HepG2 (cell line): Measurements from ENCODE around the gene ETV6. TPM values are rescaled to one million over a fixed set of nuclear protein-coding genes. Genes with fewer than 3 reads are reported as not detected.

Source experiments
- ATAC-seq: fragments of 200-7000 bp; cut with Tn5 transposase; 3 replicates; pipeline ENCODE4 v1.9.1; 2020; ENCODE audit warnings: mild to moderate bottlenecking, moderate library complexity
- BruUV-seq: library from RNA; stranded (reverse); fragments of 400-500 nt; replicated peaks from 2 replicates; lab custom pipeline; 2021; lab: Mats Ljungman, UMichigan
- CTCF ChIA-PET: fragments of 300-600 bp; formaldehyde crosslinking; extraction: SDS; loops from one replicate; lab custom pipeline; 2021; ENCODE audit warnings: low total read pairs, inconsistent platforms, low intra/inter-chr PET ratio; lab: Yijun Ruan, JAX
- POLR2A ChIA-PET: fragments of 350-600 bp; sonication (Branson Sonifier 250); formaldehyde crosslinking; loops from one replicate; lab custom pipeline; 2020; ENCODE audit warnings: antibody characterized with exemption, inconsistent platforms; lab: Yijun Ruan, JAX
- DNase-seq: peaks from one replicate; pipeline ENCODE4 v3.0.0-alpha.2; 2015; ENCODE audit warnings: low spot score
- FAIRE-seq: peaks from 3 replicates; lab custom pipeline; 2011; peaks lifted over from hg19 to GRCh38; lab: Jason Lieb, UNC
- H2AFZ ChIP-seq: one replicate; pipeline ENCODE4 v1.6.1; 2011; ENCODE audit warnings: low read length, inconsistent platforms
- H3K27ac ChIP-seq: fragments of 300-600 bp; 3 replicates; pipeline ENCODE4 v1.8.0; 2011; ENCODE audit warnings: mixed run types, mild to moderate bottlenecking, mixed read lengths, low read length, inconsistent platforms; ENCODE audit not compliant: insufficient read depth; ENCODE audit errors: extremely low read length
- H3K27me3 ChIP-seq, 2 experiments: fragments of 200-600 bp in 1 of 2; 2 replicates in 1 of 2; 3 replicates in 1 of 2; pipeline versions ENCODE4 v1.6.0 to v1.8.0; 2011; ENCODE audit warnings: low read length in 2 of 2, mild to moderate bottlenecking in 2 of 2, moderate library complexity in 2 of 2, inconsistent platforms in 1 of 2; ENCODE audit not compliant: insufficient read depth in 2 of 2, control insufficient read depth in 1 of 2
- H3K36me3 ChIP-seq, 2 experiments: fragments of 200-600 bp in 1 of 2; replicated peaks in 1 of 2; 2 replicates in 1 of 2; 3 replicates in 1 of 2; pipeline versions ENCODE4 v1.5.1 to v1.8.0; 2011; ENCODE audit warnings: low read length in 2 of 2, inconsistent platforms in 1 of 2; ENCODE audit not compliant: insufficient read depth in 2 of 2, control insufficient read depth in 1 of 2
- H3K4me1 ChIP-seq: 2 replicates; pipeline ENCODE4 v1.5.1; 2012; ENCODE audit warnings: low read length, inconsistent platforms; ENCODE audit not compliant: insufficient read depth
- H3K4me2 ChIP-seq: 2 replicates; pipeline ENCODE4 v1.6.0; 2011; ENCODE audit warnings: low read depth, low read length, inconsistent platforms
- H3K4me3 ChIP-seq, 3 experiments: fragments of 200-600 bp in 1 of 3; sonication (generic), shearing (Covaris generic) in 1 of 3; replicated peaks in 1 of 3; 2 replicates each; pipeline ENCODE4 v1.5.1; 2011 to 2016; ENCODE audit warnings: low read length in 3 of 3, inconsistent platforms in 2 of 3, low read depth in 2 of 3, mild to moderate bottlenecking in 2 of 3, control low read depth in 1 of 3, mixed read lengths in 1 of 3; ENCODE audit not compliant: insufficient read depth in 1 of 3
- H3K79me2 ChIP-seq: one replicate; pipeline ENCODE4 v1.6.1; 2011; ENCODE audit warnings: low read length, inconsistent platforms; ENCODE audit not compliant: insufficient read depth
- H3K9ac ChIP-seq: 2 replicates; pipeline ENCODE4 v1.6.0; 2011; ENCODE audit warnings: mild to moderate bottlenecking, low read depth, low read length, inconsistent platforms; ENCODE audit not compliant: insufficient read depth
- H3K9me3 ChIP-seq: 2 replicates; pipeline ENCODE4 v1.5.1; 2012; ENCODE audit warnings: mild to moderate bottlenecking, low read length
- H4K20me1 ChIP-seq: 2 replicates; pipeline ENCODE4 v1.6.0; 2011; ENCODE audit warnings: inconsistent platforms, mild to moderate bottlenecking, low read length, moderate library complexity; ENCODE audit not compliant: insufficient read depth
- ARHGAP35 ChIP-seq: sonication (generic); formaldehyde crosslinking; IDR thresholded peaks from 2 replicates; pipeline ENCODE4 v1.9.0; 2022; ENCODE audit warnings: mild to moderate bottlenecking, inconsistent platforms, moderate library complexity, missing genetic modification reagents, borderline replicate concordance
- CREB1 ChIP-seq, 2 experiments: fragments of 450-650 bp in 1 of 2; IDR thresholded peaks; 2 replicates each; pipeline ENCODE4 v1.6.1; 2016 to 2017; ENCODE audit warnings: control low read depth in 1 of 2, mild to moderate bottlenecking in 1 of 2, missing compliant biosample characterization in 1 of 2, missing genetic modification characterization in 1 of 2
- HOXA3 ChIP-seq: sonication (generic); formaldehyde crosslinking; IDR thresholded peaks from 2 replicates; pipeline ENCODE4 v1.5.0; 2020; ENCODE audit warnings: missing genetic modification reagents
- MXI1 ChIP-seq: IDR thresholded peaks from 3 replicates; pipeline ENCODE4 v1.6.1; 2012; ENCODE audit warnings: low read depth, low read length, inconsistent platforms, borderline replicate concordance
- RBM22 ChIP-seq: fragments of 200-400 bp; formaldehyde crosslinking; optimal IDR thresholded peaks from 2 replicates; pipeline ENCODE3; 2017; ENCODE audit warnings: mild to moderate bottlenecking, low read length, moderate library complexity
- TP53 ChIP-seq: sonication (generic); formaldehyde crosslinking; conservative IDR thresholded peaks from 2 replicates; pipeline ENCODE4 v1.4.0; 2020; ENCODE audit warnings: missing genetic modification reagents
- ZMYM4 ChIP-seq: sonication (generic); formaldehyde crosslinking; IDR thresholded peaks from 2 replicates; pipeline ENCODE4 v1.8.1; 2023; ENCODE audit warnings: mild to moderate bottlenecking, missing genetic modification reagents
- ZNF12 ChIP-seq: sonication (generic); formaldehyde crosslinking; IDR thresholded peaks from 2 replicates; pipeline ENCODE4 v1.5.0; 2020; ENCODE audit warnings: missing genetic modification reagents
- ZNF17 ChIP-seq: sonication (generic); formaldehyde crosslinking; IDR thresholded peaks from 2 replicates; pipeline ENCODE4 v1.5.0; 2020; ENCODE audit warnings: mild to moderate bottlenecking, missing genetic modification reagents
- ZNF777 ChIP-seq: sonication (generic); formaldehyde crosslinking; IDR thresholded peaks from 2 replicates; pipeline ENCODE4 v1.4.0; 2020; ENCODE audit warnings: missing genetic modification reagents
- WGBS: methylation state at CpG from one replicate; pipeline ENCODE4 v1.1.6; 2017; ENCODE audit warnings: low lambda C conversion rate; 5-methylcytosine and 5-hydroxymethylcytosine counted together
- in situ Hi-C: cut with HindIII; loops from 2 replicates; pipeline ENCODE4 v1.10.0; 2017; ENCODE audit warnings: low pct_unique_long_range_greater_than_20kb; ENCODE audit not compliant: extremely low pct_ligation_motif_present
- intact Hi-C: fragments of 100-400 bp; cut with micrococcal nuclease; formaldehyde crosslinking; loops from one replicate; pipeline ENCODE4 v1.10.0; 2022; ENCODE audit not compliant: unreplicated experiment
- polyA plus RNA-seq, 8 experiments: library from polyadenylated mRNA; depleted of rRNA in 3 of 8; stranded (reverse) in 7 of 8; unstranded in 1 of 8; fragments of >200 nt; fragmentation: Illumina TruSeq in 4 of 8; extraction: Trizol in 4 of 8; gene quantifications; 2 replicates each; pipeline versions ENCODE4 v1.2.1 to v1.2.3, GENCODE V29; 2011 to 2016; ENCODE audit warnings: low read depth in 4 of 8, missing spikeins in 1 of 8, mixed read lengths in 1 of 8; ENCODE audit not compliant: insufficient read depth in 1 of 8
- total RNA-seq, 5 experiments: library from RNA; depleted of rRNA; stranded (reverse); fragments of >200 nt; fragmentation: Illumina TruSeq; extraction: Trizol; gene quantifications; 2 replicates each; pipeline ENCODE4 v1.2.3, GENCODE V29; 2016; ENCODE audit warnings: low read depth in 1 of 5

ETV6 gene
- total and polyA plus RNA-seq, 2 of the 13 experiments (the other 11 are each of a cell fraction or from before 2014, with no cell fraction given), result 2.2 to 3.0 TPM

DNA sequence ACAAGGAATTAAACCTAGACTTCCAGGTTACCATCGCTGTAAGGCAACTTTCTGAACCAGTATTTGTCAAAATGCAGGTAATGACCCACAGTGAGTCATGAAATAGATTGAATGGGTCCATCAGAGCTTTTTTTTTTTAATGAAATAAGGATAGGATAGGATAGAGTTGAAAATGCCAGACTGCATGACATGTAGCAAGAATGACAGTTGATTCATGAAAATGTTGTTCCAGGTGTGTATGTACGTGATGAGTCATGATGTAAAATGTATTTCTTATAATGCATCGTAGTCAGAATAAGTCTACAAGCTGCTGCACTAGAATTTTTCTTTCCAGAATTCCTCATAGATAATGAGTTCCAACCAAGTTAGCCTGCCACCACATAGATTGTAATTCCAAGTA is 236.9 kb downstream of the ETV6 start:
- in situ Hi-C loops, result no loop called here
- ChIA-PET CTCF (no interaction called here), POLR2A (interaction anchor here (1.0 kb wide), 1 partner anchor 23 kb away, joined by 3 read pairs; no protein-coding TSS in a partner anchor)
- H3K9me3 ChIP-seq, result no peaks in the 10 kb centered on the region
- peak overlapping the region; percentile 81 for H3K27ac ChIP-seq
- H3K9ac ChIP-seq, result no peak overlapping the region
- ATAC-seq (no peak), DNase-seq (no peak), FAIRE-seq (no peak)
- H3K79me2 ChIP-seq, result no peaks in the 10 kb centered on the region
- no peaks in the 10 kb centered on the region for H3K27me3 ChIP-seq
- H3K36me3 ChIP-seq, result no peaks in the 10 kb centered on the region; a peak in 1 of 5 replicates
- BruUV-seq, result no TSS peak
- no peak overlapping the region for H2AFZ ChIP-seq
- no peak overlapping the region for H3K4me3 ChIP-seq
- TF ChIP-seq ZNF12 (peak; percentile 74; the same call in 1 of the 2 replicates), ZNF17 (CRISPR knock-in tag) (no peak), CREB1 (IDR thresholded peaks at IDR 0.05) (0 out of 2 replicates have a peak, but pooled peaks have one; percentile 16), CREB1 (CRISPR knock-in tag; IDR thresholded peaks at IDR 0.05) (no peak), ZMYM4 (CRISPR knock-in tag) (no peak), TP53 (CRISPR knock-in tag) (no peak), RBM22 (no peak)
- H3K4me2 ChIP-seq, result no peak overlapping the region
- peaks cover 57% of the 10 kb centered on the region for H3K4me1 ChIP-seq
- WGBS, result 93% methylated on average over 3 of the region's 3 CpGs
- intact Hi-C loops, result loop anchor here (5.0 kb wide), 3 partner anchors 36 to 234 kb away; no protein-coding TSS in a partner anchor
- no peaks in the 10 kb centered on the region for H4K20me1 ChIP-seq

DNA sequence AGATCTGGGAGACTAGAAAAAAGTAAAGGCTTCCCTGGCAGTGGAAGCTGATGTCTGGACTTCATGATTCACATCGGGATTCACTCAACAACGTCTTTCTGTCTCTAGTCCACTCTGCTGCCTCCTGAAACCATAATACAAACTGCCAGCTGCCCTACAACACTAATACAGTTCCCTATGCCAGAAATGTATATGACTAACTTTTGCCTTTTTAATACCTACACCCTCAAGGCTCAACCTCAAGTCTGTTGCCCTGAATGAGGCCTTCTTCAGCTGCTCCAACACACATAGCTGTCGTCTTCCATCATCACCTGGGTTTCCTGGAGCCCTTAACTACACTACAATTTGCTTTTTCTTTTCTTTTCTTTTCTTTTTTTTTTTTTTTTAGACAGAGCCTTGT is 238.6 kb downstream of the ETV6 start:
- TF ChIP-seq HOXA3 (CRISPR knock-in tag), result no peak
- TF ChIP-seq ARHGAP35 (CRISPR knock-in tag), result no peak
- TF ChIP-seq MXI1, result no peak
- no peak for TF ChIP-seq ZNF777 (CRISPR knock-in tag)
- TF ChIP-seq, all 625 proteins: peak for 0
- Histone ChIP-seq H3K79me2 (no peaks in the 10 kb centered on the region), H2AFZ (no peak overlapping the region), H3K9ac (no peak overlapping the region), H3K4me3 (no peak overlapping the region), H3K27me3 (no peaks in the 10 kb centered on the region), H4K20me1 (no peaks in the 10 kb centered on the region), H3K27ac (no peak overlapping the region), H3K36me3 (no peaks in the 10 kb centered on the region; a peak in 2 of 5 replicates), H3K4me2 (no peak overlapping the region), H3K9me3 (no peaks in the 10 kb centered on the region), H3K4me1 (peaks cover 56% of the 10 kb centered on the region)
- 81% methylated on average over 3 of the region's 3 CpGs for WGBS
- FAIRE-seq (no peak), ATAC-seq (no peak), DNase-seq (no peak)
- ChIA-PET CTCF (no interaction called here), POLR2A (no interaction called here)
- intact Hi-C loops, result loop anchor here (5.0 kb wide), 3 partner anchors 34 to 236 kb away; no protein-coding TSS in a partner anchor
- no TSS peak for BruUV-seq
- in situ Hi-C loops, result no loop called here
